Urinary bladder (tissue), 2 donors: Measurements from ENCODE around the gene YAP1. TPM values are rescaled to one million over a fixed set of nuclear protein-coding genes. Genes with fewer than 3 reads are reported as not detected.

Experiments
- polyA plus RNA-seq: library from polyadenylated mRNA; stranded (reverse); fragments of 200-250 nt; gene quantifications from one replicate; pipeline ENCODE4 v1.2.3, GENCODE V29; 2013
- total RNA-seq: library from RNA; depleted of rRNA; stranded (reverse); fragments of >200 nt; gene quantifications from one replicate; pipeline ENCODE4 v1.2.3, GENCODE V29; 2014
- donor health status: healthy.

The YAP1 gene
- total and polyA plus RNA-seq, 2 donors: 112 to 129 TPM

Other genes starting within 250 kb of the YAP1 start
- 8.2 TPM for gene CEP126, start 195.4 kb upstream of the YAP1 start, total RNA-seq
- gene CEP126, start 195.4 kb upstream of the YAP1 start, polyA plus RNA-seq: 3.2 TPM
- not detected for gene ANGPTL5, start 193.9 kb upstream of the YAP1 start, total RNA-seq
- 0.51 TPM for gene ANGPTL5, start 193.9 kb upstream of the YAP1 start, polyA plus RNA-seq
- gene CFAP300, start 63.0 kb upstream of the YAP1 start, total RNA-seq: 5.9 TPM
- gene CFAP300, start 63.0 kb upstream of the YAP1 start, polyA plus RNA-seq: 3.7 TPM
- 6.2 TPM for gene BIRC3, start 207.0 kb downstream of the YAP1 start, total RNA-seq
- gene BIRC3, start 207.0 kb downstream of the YAP1 start, polyA plus RNA-seq: 5.2 TPM
- gene BIRC2, start 236.8 kb downstream of the YAP1 start, total RNA-seq: 104 TPM
- gene BIRC2, start 236.8 kb downstream of the YAP1 start, polyA plus RNA-seq: 20.9 TPM